ENCODE data around the gene TTC39C.

GRCh38 chr18:24049142-24049541 is 34.6 kb downstream of the TTC39C start:
- TF ChIP-seq EP300 (IDR thresholded peaks at IDR 0.05; ENCODE audit: borderline replicate concordance) (no peak), ZBTB7A (IDR thresholded peaks at IDR 0.05; ENCODE audit: low read depth) (no peak), USF1 (IDR thresholded peaks at IDR 0.05) (no peak), TAF1 (IDR thresholded peaks at IDR 0.05; ENCODE audit: low read depth) (no peak)

All from Ishikawa (cell line).